Adrenal gland (tissue), 5 donors: ENCODE measurements around the gene LMBR1L.

ENCODE experiments used
- CTCF ChIP-seq, 6 experiments: fragments of 450-650 bp in 4 of 6; fragments of 200-600 bp in 2 of 6; sonication (generic) in 1 of 6; IDR thresholded peaks; 1 replicate in 5 of 6; 2 replicates in 1 of 6; pipeline versions ENCODE4 v1.5.1 to v1.8.0; 2016 to 2021; ENCODE audit warnings: antibody characterized with exemption in 6 of 6, mild to moderate bottlenecking in 2 of 6, moderate library complexity in 1 of 6
- POLR2A ChIP-seq, 2 donors: fragments of 450-650 bp; IDR thresholded peaks; one replicate each; pipeline ENCODE4 v1.6.1; 2017; ENCODE audit warnings: antibody characterized with exemption in 2 of 2, mild to moderate bottlenecking in 2 of 2, moderate library complexity in 1 of 2
- donor health status: DM: no; HTN: no; CAD: no.

GRCh38 chr12:49104822-49105221 is 5.8 kb downstream of the LMBR1L start:
- no peak for TF ChIP-seq CTCF (IDR thresholded peaks at IDR 0.05)
- TF ChIP-seq POLR2A (IDR thresholded peaks at IDR 0.05) = no peak
